Stimulated activated CD4-positive, alpha-beta T cell treated with anti-CD3 and anti-CD28 coated beads, Interleukin-4, amount 100 ng/mL, for 48 hours (primary cell): ENCODE measurements around the gene OR6B2.

ENCODE experiments used
- DNase-seq, 2 donors: peaks; one replicate each; pipeline ENCODE4 v3.0.0-alpha.2; 2020; ENCODE audit warnings: low read depth in 2 of 2

The OR6B2 gene

DNA sequence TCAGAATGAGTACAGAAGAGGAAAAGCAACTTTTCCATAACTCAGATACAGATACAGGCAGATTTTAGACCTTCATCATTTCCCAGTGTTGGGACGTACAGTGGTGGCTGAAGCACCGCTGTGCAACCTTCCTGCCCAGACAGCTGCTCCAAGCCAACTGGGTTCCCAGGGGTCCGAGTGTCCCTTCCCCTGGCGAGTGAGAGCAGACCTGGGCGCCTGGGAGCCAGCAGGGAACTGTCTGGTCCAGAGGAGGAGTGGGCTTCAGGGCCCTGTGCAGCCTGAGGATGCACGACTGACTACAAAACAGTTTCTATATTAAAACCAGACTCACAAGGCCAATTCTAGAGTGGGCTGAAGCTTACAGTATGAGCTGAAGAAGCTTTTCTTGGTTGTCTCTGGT is 11.1 kb upstream of the OR6B2 start:
- no peak for DNase-seq

- DNase-seq = no peak
Measured at GRCh38 chr2:240037358-240037757, 7.1 kb upstream of the OR6B2 start.

DNA sequence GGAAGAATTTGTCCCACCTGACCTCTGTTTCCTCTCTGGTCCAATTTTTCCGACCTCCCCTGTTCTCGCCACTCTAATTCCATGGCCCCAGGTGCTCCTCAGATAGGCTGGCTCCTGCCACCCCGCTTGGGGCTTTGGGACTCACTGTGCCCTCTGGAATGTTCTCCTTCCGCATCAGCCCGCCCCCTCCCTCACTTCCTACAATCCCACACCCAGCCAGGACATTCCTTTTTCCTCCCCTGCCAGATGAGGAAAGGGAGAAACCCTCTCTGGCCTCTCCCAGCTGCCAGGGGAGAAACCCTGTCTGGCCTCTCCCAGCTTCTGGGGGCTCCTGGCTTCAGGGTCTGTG is 3.1 kb upstream of the OR6B2 start:
- no peak for DNase-seq

DNA sequence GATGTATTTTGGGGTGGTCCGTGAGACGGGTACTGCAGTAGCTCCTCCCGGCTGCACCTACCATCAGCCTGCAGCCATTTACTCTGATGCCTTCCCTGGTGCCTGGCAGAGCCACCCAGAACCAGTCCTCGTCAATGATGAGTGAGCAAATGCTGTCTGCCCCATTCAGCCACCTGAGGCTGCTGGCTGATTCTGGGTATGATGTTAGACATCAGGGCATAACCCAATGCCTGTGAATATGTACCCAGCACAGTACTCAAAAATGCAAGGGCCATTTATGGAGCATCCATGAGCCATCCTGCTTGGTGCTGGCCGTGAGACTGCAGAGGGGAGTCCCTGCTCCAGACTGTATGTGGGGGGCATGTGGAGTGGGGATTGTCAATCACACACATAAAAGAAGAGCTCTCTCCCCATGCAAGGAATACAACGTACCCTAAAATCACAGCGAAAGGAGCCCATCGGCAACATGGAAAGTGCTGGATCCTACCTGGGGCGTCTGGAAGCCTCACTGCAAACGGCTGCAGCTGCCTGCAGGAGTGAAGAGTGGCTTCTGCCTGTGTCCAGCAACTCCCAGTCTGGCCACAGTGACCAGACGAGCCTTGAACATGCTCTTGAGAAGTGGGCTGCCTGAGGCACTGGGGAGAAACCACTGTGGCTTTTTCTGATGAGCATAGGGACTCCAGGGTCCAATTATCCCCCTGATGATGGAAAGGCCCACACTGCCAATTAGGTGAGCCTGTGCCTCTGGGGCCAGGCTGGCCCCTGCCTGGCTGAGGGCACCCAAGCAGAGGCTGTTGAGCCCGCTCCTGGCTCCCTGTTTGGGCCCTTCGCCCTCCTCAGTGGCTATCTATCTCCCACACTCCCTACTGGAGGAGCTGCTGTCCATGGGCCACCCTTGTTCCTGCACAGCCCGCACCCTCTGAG is 2.4 kb upstream of the OR6B2 start:
- no peak for DNase-seq

GRCh38 chr2:240024766-240025165 is 5.5 kb downstream of the OR6B2 start:
- peak; percentile 4 to 8 for DNase-seq

GRCh38 chr2:240023792-240024191 is 6.4 kb downstream of the OR6B2 start:
- no peak for DNase-seq

DNA sequence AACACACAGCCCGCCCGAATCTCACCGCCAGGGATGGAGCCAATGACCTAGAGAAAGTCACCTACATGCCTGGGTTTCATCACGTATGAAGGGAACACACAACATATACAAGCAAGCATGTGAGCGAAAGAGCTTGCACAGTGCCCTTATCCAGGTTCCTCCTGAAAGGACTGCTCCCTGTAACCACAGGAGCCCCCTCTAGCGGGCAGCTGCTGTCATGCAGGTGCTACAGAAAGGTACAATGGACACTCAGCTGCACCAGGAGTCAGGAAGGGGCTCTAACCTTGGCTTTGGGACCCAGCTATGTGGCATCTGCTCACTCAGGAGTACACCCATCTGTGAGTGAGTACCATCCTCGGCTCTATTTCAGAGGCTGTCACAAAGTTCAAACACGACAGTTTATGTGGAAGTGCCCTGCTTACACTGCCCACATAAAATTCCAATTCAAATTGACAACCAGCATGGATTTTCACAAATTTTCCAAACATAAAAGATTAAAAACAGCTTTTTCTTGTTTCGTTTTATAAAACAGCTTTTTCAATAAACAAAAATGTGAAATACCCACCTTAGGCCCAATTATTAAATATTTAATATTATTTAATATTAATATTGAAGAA is 8.6 kb downstream of the OR6B2 start:
- peak; percentile 50 to 60 for DNase-seq

GRCh38 chr2:240018071-240018750 is 12.0 kb downstream of the OR6B2 start:
- no peak for DNase-seq

- DNase-seq = no peak
Measured at GRCh38 chr2:240014327-240014726, 15.9 kb downstream of the OR6B2 start.

GRCh38 chr2:240013343-240013742 is 16.9 kb downstream of the OR6B2 start:
- no peak for DNase-seq

DNA sequence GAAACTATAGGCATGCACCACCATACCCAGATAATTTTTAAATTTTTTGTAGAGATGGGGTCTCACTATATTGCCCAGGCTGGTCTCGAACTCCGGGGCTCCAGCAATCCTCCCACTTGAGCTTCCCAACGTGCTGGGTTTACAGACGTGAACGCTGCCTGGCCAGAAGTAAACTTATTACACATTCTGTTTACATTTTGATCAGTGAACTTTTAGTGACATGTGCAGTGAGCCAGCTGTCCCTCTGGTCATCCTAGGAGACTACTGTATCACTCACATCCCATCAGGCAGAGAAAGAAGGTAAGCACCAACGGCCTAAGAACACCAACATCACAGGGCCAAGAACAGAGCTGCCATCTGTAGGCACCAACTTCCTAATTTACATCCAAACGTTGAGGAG is 27.2 kb downstream of the OR6B2 start:
- no peak for DNase-seq

- no peak for DNase-seq
Measured at GRCh38 chr2:240000671-240001070, 29.6 kb downstream of the OR6B2 start.

DNA sequence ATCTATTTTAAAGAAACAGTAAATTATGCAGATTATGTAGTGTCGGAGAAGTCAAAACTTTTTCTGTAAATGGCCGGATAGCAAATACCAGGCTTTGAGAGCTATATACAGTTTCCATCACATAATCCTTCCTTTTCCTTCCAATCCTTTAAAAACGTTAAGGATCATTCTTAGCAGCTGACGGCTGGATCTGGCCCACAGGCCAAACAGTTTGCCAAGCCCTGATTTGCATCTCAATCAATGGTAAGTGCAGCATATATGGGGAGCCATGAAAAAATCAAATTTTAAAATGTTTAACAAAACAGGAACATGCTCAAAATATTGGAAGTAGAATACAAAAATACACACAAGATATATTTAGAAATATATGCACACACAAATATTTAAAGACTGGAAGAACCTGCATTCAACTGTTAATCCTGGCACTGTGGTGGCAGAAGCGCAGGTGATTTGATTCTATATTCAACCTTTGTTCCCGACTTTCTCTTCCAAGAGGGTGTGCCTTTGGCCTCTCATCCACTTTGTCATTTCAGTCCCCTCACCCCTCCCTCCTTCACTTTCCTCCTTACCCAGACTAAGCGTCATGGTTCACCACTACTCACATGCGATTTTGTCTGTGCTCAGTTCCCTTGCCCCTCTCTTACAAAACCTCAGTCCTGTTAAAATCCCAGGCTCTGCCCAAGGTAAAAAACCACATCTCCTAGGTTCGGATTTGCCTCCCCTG is 32.4 kb downstream of the OR6B2 start:
- DNase-seq = no peak

DNA sequence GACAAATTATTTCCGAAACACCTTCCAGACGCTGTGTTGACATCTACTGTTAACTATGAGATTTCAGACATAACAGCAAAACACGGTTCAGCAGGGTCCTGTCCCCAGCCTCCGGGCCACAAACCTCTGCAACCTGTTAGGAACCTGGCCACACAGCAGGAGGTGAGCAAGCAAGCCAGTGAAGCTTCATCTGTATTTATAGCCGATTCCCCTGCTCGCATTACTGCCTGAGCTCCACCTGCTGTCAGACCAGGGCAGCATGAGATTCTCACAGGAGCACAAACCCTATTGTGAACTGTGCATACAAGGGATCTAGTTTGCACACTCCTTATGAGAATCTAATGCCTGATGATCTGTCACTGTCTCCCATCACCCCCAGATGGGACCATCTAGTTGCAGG is 36.1 kb downstream of the OR6B2 start:
- no peak for DNase-seq

- DNase-seq = no peak
Measured at GRCh38 chr2:239993291-239993690, 36.9 kb downstream of the OR6B2 start.

DNA sequence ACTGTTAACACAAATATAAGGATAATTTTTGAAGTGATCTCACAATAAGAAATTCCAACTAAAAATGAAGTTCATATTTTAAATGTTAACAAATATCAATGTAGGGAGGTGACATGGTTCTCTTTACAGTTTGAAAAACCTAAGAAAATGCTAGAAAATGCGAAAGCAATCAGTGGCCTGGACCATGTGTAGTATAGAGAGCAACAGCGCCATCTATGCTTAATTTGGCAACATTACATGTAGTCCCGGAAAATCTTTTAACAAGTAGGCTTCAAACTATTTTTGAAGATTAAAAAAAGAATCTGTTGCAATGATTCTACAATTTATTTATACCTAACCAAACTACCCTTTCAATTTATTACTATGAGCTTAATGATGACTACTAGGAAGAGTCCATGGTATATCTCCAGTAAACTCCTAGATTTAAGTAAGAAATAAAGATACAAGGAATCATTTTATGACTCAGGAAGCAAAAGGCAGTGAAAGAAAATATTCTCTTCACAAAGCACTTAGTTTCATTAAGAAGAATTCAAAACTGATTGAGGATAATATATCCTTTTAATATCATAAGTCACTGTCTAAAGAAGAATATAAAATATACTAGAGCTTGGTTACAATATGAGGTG is 38.4 kb downstream of the OR6B2 start:
- no peak for DNase-seq

GRCh38 chr2:239990966-239991365 is 39.3 kb downstream of the OR6B2 start:
- no peak for DNase-seq

DNA sequence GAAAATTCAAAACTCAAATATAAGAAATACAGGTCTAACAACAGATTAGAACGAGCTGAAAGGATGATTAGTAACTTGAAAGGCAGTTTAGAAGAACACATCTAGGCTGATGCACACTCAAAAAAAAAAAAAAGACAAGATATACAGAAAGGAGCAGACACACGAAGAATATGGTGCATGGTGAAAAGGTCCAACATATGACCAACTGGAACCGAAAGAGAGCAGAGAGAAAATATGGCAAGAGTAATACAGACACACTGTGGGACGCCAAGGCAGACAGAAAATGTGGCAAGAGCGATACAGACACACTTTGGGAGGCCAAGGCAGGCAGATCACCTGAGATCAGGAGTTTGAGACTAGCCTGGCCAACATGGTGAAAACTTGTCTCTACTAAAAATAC is 44.9 kb downstream of the OR6B2 start:
- no peak for DNase-seq

DNA sequence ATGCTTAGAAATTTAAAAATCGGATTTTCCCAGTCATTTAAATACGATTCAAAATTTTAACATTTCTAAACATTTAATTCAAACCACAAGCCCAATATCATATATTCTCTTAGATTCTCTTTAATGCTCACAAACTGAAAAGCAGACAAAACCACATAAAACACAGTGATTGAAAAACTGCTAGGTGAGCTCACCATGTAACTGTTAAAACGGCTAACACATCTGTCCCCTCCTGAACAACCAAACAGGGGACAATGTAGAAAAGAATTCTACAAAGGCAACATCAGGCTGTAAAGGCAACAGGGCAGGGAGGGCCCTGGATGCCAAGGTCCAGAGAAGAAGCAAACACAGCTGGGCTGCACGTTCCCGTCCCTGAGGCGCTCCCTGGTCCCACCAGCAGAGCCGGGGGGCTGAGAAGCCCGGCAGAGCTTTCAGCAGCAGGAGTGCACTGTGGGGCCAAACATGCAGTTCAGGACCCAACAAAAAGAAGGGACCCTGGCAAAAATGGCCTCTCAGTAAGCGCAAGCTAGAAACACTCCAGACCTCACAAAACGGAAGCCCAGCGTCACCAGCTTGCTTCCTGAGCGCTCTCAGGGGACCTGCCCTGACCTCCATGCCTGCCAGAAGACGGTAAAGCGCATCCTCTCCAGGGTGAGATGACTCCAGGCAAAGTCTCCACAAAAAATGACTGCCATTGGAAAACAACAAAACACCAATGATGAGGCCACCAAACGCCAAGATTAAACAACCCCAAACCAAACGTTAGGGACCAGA is 45.6 kb downstream of the OR6B2 start:
- no peak for DNase-seq

- no peak for DNase-seq
Measured at GRCh38 chr2:239983004-239983778, 47.0 kb downstream of the OR6B2 start.
